Measurements from ENCODE around the gene ANKRD12.

DNA sequence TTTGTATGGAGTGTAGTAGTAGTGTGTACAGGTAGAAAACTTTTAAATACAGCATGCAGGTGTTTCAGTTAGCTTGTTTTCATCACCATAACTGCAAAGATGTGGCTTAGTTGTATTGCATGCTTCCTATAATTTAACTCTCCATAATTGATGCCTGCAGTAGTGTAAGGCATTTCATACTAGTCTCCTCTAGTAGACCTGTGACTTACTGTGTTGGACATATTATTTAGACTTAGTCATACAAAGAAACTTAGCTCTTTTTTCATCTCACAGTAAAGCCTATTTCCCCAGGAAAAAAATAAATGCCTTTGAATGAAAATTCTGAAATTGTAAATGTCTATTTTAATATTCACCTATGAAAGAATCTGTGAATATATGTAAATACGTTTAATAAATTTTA, 145.2 kb downstream of the ANKRD12 start:
- TF ChIP-seq, protein P1, sequence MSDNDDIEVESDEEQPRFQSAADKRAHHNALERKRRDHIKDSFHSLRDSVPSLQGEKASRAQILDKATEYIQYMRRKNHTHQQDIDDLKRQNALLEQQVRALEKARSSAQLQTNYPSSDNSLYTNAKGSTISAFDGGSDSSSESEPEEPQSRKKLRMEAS (IDR thresholded peaks at IDR 0.05): no peak
- TF ChIP-seq, protein P2, sequence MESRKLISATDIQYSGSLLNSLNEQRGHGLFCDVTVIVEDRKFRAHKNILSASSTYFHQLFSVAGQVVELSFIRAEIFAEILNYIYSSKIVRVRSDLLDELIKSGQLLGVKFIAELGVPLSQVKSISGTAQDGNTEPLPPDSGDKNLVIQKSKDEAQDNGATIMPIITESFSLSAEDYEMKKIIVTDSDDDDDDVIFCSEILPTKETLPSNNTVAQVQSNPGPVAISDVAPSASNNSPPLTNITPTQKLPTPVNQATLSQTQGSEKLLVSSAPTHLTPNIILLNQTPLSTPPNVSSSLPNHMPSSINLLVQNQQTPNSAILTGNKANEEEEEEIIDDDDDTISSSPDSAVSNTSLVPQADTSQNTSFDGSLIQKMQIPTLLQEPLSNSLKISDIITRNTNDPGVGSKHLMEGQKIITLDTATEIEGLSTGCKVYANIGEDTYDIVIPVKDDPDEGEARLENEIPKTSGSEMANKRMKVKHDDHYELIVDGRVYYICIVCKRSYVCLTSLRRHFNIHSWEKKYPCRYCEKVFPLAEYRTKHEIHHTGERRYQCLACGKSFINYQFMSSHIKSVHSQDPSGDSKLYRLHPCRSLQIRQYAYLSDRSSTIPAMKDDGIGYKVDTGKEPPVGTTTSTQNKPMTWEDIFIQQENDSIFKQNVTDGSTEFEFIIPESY (IDR thresholded peaks at IDR 0.05): no peak
- TF ChIP-seq, protein P3, sequence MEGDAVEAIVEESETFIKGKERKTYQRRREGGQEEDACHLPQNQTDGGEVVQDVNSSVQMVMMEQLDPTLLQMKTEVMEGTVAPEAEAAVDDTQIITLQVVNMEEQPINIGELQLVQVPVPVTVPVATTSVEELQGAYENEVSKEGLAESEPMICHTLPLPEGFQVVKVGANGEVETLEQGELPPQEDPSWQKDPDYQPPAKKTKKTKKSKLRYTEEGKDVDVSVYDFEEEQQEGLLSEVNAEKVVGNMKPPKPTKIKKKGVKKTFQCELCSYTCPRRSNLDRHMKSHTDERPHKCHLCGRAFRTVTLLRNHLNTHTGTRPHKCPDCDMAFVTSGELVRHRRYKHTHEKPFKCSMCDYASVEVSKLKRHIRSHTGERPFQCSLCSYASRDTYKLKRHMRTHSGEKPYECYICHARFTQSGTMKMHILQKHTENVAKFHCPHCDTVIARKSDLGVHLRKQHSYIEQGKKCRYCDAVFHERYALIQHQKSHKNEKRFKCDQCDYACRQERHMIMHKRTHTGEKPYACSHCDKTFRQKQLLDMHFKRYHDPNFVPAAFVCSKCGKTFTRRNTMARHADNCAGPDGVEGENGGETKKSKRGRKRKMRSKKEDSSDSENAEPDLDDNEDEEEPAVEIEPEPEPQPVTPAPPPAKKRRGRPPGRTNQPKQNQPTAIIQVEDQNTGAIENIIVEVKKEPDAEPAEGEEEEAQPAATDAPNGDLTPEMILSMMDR (IDR thresholded peaks at IDR 0.05; ENCODE audit: low read depth, low read length, missing input control): no peak
- no peak for TF ChIP-seq NR2F2 (IDR thresholded peaks at IDR 0.05)
- TF ChIP-seq SP1 (IDR thresholded peaks at IDR 0.05): no peak
- TF ChIP-seq GABPA (IDR thresholded peaks at IDR 0.05 in 1 of 2, conservative IDR thresholded peaks at IDR 0.05 in 1 of 2): no peak
- TF ChIP-seq RXRA (IDR thresholded peaks at IDR 0.05): no peak
- TF ChIP-seq RAD21 (IDR thresholded peaks at IDR 0.05): no peak
- TF ChIP-seq FOXA1 (IDR thresholded peaks at IDR 0.05): no peak
- no peak for TF ChIP-seq TAF1 (conservative IDR thresholded peaks at IDR 0.05)
- TF ChIP-seq, protein P4, sequence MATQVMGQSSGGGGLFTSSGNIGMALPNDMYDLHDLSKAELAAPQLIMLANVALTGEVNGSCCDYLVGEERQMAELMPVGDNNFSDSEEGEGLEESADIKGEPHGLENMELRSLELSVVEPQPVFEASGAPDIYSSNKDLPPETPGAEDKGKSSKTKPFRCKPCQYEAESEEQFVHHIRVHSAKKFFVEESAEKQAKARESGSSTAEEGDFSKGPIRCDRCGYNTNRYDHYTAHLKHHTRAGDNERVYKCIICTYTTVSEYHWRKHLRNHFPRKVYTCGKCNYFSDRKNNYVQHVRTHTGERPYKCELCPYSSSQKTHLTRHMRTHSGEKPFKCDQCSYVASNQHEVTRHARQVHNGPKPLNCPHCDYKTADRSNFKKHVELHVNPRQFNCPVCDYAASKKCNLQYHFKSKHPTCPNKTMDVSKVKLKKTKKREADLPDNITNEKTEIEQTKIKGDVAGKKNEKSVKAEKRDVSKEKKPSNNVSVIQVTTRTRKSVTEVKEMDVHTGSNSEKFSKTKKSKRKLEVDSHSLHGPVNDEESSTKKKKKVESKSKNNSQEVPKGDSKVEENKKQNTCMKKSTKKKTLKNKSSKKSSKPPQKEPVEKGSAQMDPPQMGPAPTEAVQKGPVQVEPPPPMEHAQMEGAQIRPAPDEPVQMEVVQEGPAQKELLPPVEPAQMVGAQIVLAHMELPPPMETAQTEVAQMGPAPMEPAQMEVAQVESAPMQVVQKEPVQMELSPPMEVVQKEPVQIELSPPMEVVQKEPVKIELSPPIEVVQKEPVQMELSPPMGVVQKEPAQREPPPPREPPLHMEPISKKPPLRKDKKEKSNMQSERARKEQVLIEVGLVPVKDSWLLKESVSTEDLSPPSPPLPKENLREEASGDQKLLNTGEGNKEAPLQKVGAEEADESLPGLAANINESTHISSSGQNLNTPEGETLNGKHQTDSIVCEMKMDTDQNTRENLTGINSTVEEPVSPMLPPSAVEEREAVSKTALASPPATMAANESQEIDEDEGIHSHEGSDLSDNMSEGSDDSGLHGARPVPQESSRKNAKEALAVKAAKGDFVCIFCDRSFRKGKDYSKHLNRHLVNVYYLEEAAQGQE (IDR thresholded peaks at IDR 0.05): no peak
- no peak for TF ChIP-seq YY1 (IDR thresholded peaks at IDR 0.05)
- no peak for TF ChIP-seq JUND (IDR thresholded peaks at IDR 0.05)
- TF ChIP-seq, protein P5, sequence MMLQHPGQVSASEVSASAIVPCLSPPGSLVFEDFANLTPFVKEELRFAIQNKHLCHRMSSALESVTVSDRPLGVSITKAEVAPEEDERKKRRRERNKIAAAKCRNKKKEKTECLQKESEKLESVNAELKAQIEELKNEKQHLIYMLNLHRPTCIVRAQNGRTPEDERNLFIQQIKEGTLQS (IDR thresholded peaks at IDR 0.05): no peak

Data from liver (tissue), 3 donors.